ENCODE results near the gene HEPN1.

The HEPN1 gene

GRCh38 chr11:124886476-124886875, 32.6 kb upstream of the HEPN1 start:
- no peak for DNase-seq

GRCh38 chr11:124886978-124887666, 31.9 kb upstream of the HEPN1 start:
- DNase-seq: no peak

DNA sequence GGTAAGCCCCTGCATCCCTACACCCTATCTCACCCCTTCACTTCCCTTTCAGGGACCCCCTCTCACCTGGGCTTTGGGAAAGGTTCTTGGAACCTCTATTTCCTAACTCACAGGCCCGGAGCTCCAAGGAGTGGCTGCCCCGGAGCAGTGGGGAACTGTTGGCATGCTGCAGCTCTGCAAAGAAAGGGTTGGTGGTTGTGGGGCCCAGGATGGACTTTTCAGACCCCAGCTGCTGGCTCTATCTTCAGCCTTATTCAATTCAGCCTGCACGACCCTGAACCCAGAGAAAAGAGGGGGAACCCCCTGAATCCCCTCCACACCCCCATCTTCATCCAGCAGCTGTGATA, 31.4 kb upstream of the HEPN1 start:
- no peak for DNase-seq

GRCh38 chr11:124889191-124890091, 29.6 kb upstream of the HEPN1 start:
- no peak for DNase-seq

DNA sequence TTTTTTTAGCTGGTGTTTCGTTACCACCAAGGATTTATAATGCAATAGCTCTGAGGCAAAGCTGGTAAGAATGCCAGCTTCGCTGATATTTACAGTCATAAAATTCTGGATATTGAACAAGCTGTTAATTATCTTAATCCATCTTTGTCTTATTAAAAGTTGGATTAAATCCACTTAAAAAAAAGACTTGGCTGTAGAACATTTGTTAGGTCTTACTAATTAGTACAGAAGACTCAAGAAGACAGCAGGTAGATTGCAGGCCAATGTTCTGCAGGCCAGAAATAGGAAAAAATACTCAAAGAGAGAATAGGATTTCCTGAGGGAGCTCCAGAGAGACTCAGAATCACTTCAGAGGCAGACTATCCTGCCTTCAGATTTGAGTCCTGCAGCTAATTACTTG, 28.9 kb upstream of the HEPN1 start:
- no peak for DNase-seq

DNA sequence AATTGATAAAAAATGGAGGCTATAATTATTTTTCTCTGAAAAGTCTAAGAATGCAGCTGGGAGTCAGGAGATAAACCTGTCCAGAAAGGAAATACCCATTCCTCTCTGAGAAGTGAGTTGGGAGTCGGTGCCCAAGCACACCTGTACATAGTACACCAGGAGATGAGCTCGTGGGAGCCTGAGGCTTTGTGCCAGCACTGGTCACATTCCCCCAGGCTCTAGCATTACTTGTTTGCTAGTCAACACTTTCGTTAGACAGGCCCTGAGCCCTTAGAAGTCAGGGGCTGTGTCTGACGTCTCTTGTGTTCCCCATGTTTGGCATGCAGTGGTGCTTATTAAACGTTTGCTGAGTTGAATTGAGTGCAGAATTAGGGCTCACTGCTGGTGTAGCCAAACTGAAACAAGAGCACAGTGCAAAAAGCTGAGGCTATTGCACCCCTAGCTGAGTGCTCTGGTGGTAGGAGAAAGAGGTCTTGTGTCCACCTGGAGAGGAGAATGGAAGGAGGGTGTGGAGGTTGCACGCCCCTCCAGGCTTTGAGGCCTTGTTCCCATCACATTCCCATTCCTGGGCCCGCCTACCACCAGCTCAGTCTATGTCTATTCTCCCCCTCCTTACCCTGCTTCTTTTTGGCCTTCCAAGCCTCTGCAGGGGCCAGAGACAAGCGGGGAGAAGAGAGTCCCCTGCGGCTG, 28.2 kb upstream of the HEPN1 start:
- DNase-seq: no peak

DNA sequence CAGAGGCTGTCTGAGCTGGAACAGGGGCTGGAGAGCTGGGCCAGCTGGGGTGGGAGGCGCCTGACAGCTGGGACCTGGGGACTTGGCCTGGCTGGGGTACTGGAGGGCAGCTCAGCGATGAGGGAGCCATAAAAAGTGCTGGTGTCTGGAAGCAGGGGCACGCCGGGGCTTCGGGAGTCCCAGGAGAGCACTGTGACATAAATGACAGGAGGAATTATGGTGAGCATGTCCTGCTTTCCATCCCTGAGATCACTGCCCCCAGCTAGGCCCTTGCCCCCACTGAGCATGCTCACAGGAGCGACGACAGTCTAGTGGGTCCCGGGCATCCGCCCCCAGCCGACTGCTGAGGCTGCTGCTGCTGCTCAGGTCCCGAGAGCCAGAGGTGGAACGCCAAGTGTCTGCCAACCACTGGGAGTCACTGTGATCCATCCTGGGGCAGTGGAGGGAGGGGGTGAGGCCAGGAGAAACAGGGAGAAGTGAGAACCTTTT, 27.6 kb upstream of the HEPN1 start:
- DNase-seq: no peak

DNA sequence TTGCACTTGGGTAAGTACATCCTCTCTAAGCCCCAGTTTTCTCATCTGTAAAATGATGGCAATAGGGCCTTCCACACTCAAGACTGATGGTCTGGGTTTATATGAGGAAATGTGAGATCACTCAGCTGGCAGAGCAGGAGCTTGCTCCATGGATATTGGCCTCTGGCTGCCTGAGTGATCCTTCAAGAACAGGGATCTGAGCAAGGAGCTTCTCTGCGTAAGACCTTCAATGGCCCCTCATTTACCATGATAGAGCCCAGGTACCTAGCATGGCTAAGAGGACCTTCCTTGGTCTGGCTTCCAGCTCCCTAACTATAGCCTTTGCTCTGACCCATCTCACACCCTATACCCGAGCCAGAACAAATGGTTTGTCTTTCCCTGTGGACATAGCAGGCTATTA, 26.9 kb upstream of the HEPN1 start:
- DNase-seq: no peak

DNA sequence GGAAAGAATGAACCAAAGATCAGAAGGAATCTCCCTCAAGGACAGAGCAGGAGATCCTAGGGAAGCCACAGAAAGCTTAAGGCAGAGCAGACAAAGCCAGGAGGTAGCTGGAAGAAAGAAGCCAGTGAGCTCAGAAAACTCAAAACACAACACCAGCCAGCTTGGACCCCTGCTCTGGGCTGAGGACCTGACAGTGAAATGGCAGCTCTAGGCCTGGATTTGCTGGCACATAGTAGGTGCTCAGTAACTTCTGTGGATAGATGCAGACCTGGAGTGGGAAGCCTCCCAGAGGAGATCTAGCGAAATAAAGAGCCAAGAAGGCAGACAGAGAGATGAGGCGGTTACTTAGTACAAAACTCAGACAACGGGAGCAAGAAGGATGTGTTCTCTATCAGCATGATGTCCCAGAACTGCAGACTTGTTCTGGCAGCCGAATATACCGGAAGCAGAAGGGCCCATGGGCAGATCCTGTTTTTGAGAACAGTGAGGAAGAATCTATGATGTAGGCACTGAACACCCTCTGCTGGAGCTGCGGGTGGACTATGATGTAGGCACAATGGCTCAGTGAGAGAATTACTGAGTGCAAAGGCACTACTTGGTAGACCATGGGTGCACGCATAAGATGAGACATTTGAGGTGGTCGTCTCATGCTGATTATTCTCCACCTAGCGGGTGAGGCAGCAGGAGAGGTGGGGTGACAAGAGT, 26.1 kb upstream of the HEPN1 start:
- DNase-seq: no peak

DNA sequence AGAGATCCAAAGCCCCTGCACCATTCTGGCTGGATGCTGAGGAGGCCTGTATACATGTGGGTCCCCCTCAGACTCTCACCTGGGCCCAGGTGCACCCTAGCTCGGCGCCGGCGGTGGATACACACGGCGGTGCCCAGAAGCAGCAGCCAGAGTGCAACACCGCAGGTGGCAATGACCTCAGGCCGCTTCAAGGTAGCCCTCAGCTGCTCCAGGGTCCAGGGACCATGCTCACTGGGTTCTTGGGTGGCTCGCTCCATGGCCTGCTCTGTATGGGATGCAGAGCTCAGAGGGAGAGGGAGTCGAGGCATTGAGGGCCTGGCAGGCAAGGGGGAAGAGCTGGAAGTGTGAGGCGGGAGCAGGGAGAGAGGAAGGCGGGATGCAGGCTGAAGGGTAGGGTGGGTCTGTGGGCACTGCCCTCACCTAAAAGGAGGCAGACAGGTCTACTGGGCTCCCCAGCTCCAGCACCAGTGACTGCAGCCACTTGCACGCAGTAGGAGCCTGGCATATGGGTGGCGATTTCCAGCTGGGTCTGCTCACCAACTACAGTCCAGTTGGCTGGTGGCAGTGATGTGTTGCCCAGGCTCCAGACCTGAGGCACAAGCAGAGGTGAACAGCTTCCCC, 25.2 kb upstream of the HEPN1 start:
- DNase-seq: no peak

DNA sequence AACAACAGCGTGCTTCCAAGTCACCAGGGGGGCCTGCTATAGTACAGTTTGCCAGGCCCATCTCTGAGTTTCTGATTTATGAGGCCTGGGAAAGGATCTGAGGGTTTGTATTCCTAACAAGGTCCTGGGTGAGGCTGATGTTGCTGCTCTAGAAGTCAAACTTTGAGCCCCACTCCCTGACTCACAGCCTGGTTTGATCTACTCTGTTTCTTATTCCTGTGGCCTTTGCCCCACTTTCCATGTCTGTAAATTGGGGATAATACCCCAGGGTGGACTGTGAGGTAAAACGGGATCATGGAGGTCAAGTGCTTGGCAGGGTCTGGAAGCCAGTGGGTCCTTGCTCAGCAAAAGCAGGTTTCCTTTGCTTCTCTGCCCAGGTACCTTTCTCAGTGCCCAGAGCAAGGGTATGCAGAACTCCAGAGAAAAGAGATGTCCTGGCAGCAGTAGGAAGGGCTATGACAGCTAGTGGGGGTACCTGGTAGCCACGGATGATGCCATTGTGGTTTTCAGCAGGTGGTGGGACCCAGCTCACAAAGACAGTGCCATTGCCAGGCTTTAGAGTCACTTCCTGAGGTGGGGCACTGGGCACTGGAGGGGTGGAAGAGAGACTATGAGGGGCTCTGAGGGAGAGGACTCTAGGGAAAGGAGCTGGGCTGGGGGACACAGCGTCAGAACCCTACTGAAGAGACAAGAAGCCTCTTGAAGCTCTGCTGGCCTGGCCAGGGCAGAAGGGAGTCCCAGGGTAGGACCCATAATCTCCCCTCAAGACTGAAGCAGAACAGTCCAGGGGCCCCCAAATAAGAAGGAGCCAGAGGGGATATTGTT, 24.2 kb upstream of the HEPN1 start:
- DNase-seq: no peak

- no peak for DNase-seq
Measured at GRCh38 chr11:124895471-124895971, 23.5 kb upstream of the HEPN1 start.

GRCh38 chr11:124896071-124896750, 22.8 kb upstream of the HEPN1 start:
- DNase-seq: no peak

- no peak for DNase-seq
Measured at GRCh38 chr11:124896821-124897391, 22.1 kb upstream of the HEPN1 start.

DNA sequence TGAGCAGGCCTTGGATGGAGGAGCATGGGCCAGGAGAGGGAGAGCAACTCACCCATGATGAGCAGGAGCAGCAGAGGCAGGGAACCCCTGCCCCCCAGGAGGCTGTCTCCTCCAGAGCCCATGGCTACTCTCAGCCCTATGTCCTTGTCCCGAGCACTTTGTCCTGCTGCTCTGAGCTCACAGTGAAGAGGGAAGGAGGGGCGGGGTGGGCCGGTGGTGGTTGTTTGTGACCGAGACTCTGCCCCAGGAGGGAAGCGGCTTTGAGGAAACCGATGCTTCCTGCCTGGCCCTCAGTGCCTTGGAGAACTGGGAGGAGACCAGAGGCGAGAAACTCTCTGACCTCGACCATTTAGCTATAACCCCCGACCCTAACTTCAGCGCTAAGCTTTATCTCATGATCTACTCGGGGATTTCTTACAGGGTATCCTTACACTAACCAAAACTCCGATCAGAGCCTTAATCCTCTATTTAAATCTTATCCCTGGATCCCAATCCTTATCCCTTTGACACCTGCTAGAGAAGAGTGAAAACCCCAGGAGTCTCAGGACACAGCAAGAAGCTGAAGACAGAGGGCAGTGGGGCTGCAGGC, 21.3 kb upstream of the HEPN1 start, which contains the start of gene ROBO4:
Gene ROBO4, minus strand, starts transcription at position 192 of the 589 bp plus-strand sequence. Its CDS starts 70 bp downstream, at position 122.
- no peak for DNase-seq

- no peak for DNase-seq
Measured at GRCh38 chr11:124898263-124898680, 20.8 kb upstream of the HEPN1 start.

DNA sequence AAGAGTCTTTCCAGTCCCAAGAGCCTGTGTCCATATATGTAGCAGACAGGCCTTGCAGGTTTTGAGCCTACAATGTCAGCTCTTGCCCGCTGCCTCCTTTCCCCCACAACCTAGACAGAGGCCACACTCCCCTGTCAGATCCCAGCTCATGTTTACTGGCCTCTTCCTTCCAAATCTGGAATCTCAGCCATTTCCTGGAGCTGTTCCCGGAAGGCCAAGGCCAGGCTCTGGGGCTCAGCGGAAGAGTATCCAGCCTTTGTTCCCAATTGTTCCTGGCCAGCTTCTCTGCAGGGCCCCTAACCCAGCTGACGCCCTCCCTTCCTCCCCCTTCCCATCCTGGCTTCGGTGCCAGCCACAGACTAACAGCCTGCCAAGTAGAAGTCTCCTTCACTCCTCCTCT, 20.3 kb upstream of the HEPN1 start:
- DNase-seq: no peak

- DNase-seq: no peak
Measured at GRCh38 chr11:124899383-124900145, 19.5 kb upstream of the HEPN1 start.

- no peak for DNase-seq
Measured at GRCh38 chr11:124900464-124900863, 18.6 kb upstream of the HEPN1 start.

Data from CD4-positive, alpha-beta T cell treated with Interleukin-10 for 1 hour (primary cell).